Ovary (tissue), 9 donors: ENCODE measurements around the gene SPI1. TPM values are rescaled to one million over a fixed set of nuclear protein-coding genes. Genes with fewer than 3 reads are reported as not detected.

Experiments used
- DNase-seq, 5 donors: peaks; one replicate each; pipeline ENCODE4 v3.0.0-alpha.2; 2019 to 2020
- H3K27ac ChIP-seq, 2 donors: fragments of 200-600 bp; one replicate each; pipeline versions ENCODE4 v1.5.1 to v1.8.0; 2019 to 2022
- H3K27me3 ChIP-seq: fragments of 200-600 bp; one replicate; pipeline ENCODE4 v1.8.0; 2022
- H3K36me3 ChIP-seq: fragments of 200-600 bp; sonication (generic); one replicate; pipeline ENCODE4 v1.5.1; 2019
- H3K4me1 ChIP-seq: one replicate; pipeline ENCODE4 v1.8.1; 2013; ENCODE audit warnings: mild to moderate bottlenecking, moderate library complexity; ENCODE audit not compliant: insufficient read depth
- H3K4me3 ChIP-seq: fragments of 200-600 bp; sonication (generic); one replicate; pipeline ENCODE4 v1.5.1; 2017
- H3K9me3 ChIP-seq, 2 donors: fragments of 200-600 bp in 1 of 2; sonication (generic) in 1 of 2; one replicate each; pipeline versions ENCODE4 v1.5.1 to v1.8.1; 2013 to 2019; ENCODE audit warnings: mild to moderate bottlenecking in 1 of 2, moderate library complexity in 1 of 2
- CTCF ChIP-seq, 3 donors: fragments of 450-650 bp in 2 of 3; fragments of 200-600 bp in 1 of 3; IDR thresholded peaks; one replicate each; pipeline versions ENCODE4 v1.5.1 to v1.8.0; 2016 to 2022; ENCODE audit warnings: antibody characterized with exemption in 3 of 3, mild to moderate bottlenecking in 1 of 3
- EP300 ChIP-seq: sonication (generic); formaldehyde crosslinking; IDR thresholded peaks from one replicate; pipeline ENCODE4 v1.6.1; 2017; ENCODE audit warnings: antibody characterized with exemption
- POLR2A ChIP-seq: fragments of 450-650 bp; IDR thresholded peaks from one replicate; pipeline ENCODE4 v1.6.1; 2017; ENCODE audit warnings: antibody characterized with exemption, mild to moderate bottlenecking, moderate library complexity
- WGBS, 3 donors: extraction: QIAGEN DNeasy Blood & Tissue Kit in 1 of 3; methylation state at CpG; one replicate each; pipeline versions ENCODE4 v1.1.5 to v1.1.7; 2013 to 2017; 5-methylcytosine and 5-hydroxymethylcytosine counted together
- intact Hi-C, 4 donors: fragments of 100-400 bp; cut with DNase I; formaldehyde crosslinking; loops; one replicate each; pipeline versions ENCODE4 v1.11.0 to v1.15.1; 2022 to 2023
- polyA plus RNA-seq, 2 donors: library from polyadenylated mRNA; stranded (reverse); fragments of 200-250 nt in 1 of 2; fragments of 350-450 nt in 1 of 2; fragmentation: Illumina TruSeq in 1 of 2; extraction: RNeasy Lipid Tissue Mini Kit (QIAGEN cat#74804) in 1 of 2; gene quantifications; one replicate each; pipeline ENCODE4 v1.2.3, GENCODE V29; 2013 to 2014
- total RNA-seq, 7 donors: library from RNA; depleted of rRNA in 2 of 7; stranded (reverse); fragments of >200 nt in 2 of 7; fragmentation: NEBNext Ultra II Directional in 3 of 7; extraction: Animal tissue kit (Norgen Biotek cat#: 25700) in 3 of 7; gene quantifications; one replicate each; pipeline versions ENCODE4 v1.1.0 to v1.2.4, GENCODE V29; 2016 to 2023
- donor health status: DM: no; HTN: no; CAD: no; lungs with moderate emphysema.
- donor health status: DM: no; HTN: no; CAD: no.
- donor health status: Bipolar disorder and iron deficiency.
- donor health status: DM: yes; HTN: yes; CAD: no.
- donor health status: DM: no; HTN: no; CAD: no.
- donor health status: DM: yes; HTN: yes; CAD: no.

The SPI1 gene
- total and polyA plus RNA-seq, 9 donors = 3.9 to 21.5 (median 6.8) TPM

- TF ChIP-seq EP300 (no peak), CTCF (IDR thresholded peaks at IDR 0.05) (no peak), POLR2A (no peak)
- no peaks in the 10 kb centered on the region for H3K9me3 ChIP-seq
- H3K27me3 ChIP-seq = no peaks in the 10 kb centered on the region
- intact Hi-C loops = no loop called here
- DNase-seq = no peak
- no peak overlapping the region for H3K4me3 ChIP-seq
- peaks cover 2% of the 10 kb centered on the region for H3K4me1 ChIP-seq
- WGBS, 3 donors = 72 to 73% (median 73%) methylated on average over 8 of the region's 8 CpGs
- H3K27ac ChIP-seq = no peak overlapping the region
- H3K36me3 ChIP-seq = no peaks in the 10 kb centered on the region
Observed at GRCh38 chr11:47348859-47349258, 29.5 kb downstream of the SPI1 start.

GRCh38 chr11:47348131-47348802, 30.1 kb downstream of the SPI1 start:
- WGBS, 3 donors = 69 to 78% (median 77%) methylated on average over 24 of the region's 24 CpGs
- DNase-seq = no peak
- no peaks in the 10 kb centered on the region for H3K9me3 ChIP-seq
- H3K27me3 ChIP-seq = no peaks in the 10 kb centered on the region
- TF ChIP-seq EP300 (no peak), CTCF (IDR thresholded peaks at IDR 0.05) (no peak), POLR2A (no peak)
- peaks cover 2% of the 10 kb centered on the region for H3K4me1 ChIP-seq
- intact Hi-C loops = no loop called here
- H3K36me3 ChIP-seq = no peaks in the 10 kb centered on the region
- H3K27ac ChIP-seq = no peak overlapping the region
- H3K4me3 ChIP-seq = no peak overlapping the region

GRCh38 chr11:47347137-47347536, 31.2 kb downstream of the SPI1 start:
- Histone ChIP-seq H3K4me3 (no peak overlapping the region), H3K9me3 (no peaks in the 10 kb centered on the region), H3K27ac (no peak overlapping the region), H3K4me1 (peaks cover 2% of the 10 kb centered on the region), H3K36me3 (no peaks in the 10 kb centered on the region), H3K27me3 (no peaks in the 10 kb centered on the region)
- 64 to 73% (median 66%) methylated on average over 5 of the region's 5 CpGs for WGBS, 3 donors
- intact Hi-C loops = no loop called here
- TF ChIP-seq EP300 (no peak), CTCF (IDR thresholded peaks at IDR 0.05) (no peak), POLR2A (no peak)
- DNase-seq = no peak

- H3K27ac ChIP-seq = no peak overlapping the region
- no peak for DNase-seq
- H3K4me3 ChIP-seq = no peak overlapping the region
- no peaks in the 10 kb centered on the region for H3K4me1 ChIP-seq
- no peaks in the 10 kb centered on the region for H3K27me3 ChIP-seq
- TF ChIP-seq CTCF (IDR thresholded peaks at IDR 0.05) (no peak), POLR2A (no peak), EP300 (no peak)
- no peaks in the 10 kb centered on the region for H3K9me3 ChIP-seq
- 69 to 80% (median 74%) methylated on average over 18 of the region's 18 CpGs for WGBS, 3 donors
- intact Hi-C loops = no loop called here
- no peaks in the 10 kb centered on the region for H3K36me3 ChIP-seq
Observed at GRCh38 chr11:47345890-47346563, 32.3 kb downstream of the SPI1 start.
